HuH-7.5 (cell line): ENCODE measurements around the gene GORASP2.
"Not testable (repeated sequence)": the region's sequence is repeated elsewhere in the genome, so short reads cannot be mapped to it uniquely, and the experiment has no call there.

Experiments used
- DNase-seq: peaks from one replicate; pipeline ENCODE4 v3.0.0; 2011; ENCODE audit warnings: low spot score

GORASP2 gene

GRCh38 chr2:170928824-170929685, at the start of gene GORASP2:
Gene GORASP2, plus strand, starts transcription at chr2:170929253. Its CDS starts 88 bp downstream, at chr2:170929341.
- peak; percentile 96 for DNase-seq

DNA sequence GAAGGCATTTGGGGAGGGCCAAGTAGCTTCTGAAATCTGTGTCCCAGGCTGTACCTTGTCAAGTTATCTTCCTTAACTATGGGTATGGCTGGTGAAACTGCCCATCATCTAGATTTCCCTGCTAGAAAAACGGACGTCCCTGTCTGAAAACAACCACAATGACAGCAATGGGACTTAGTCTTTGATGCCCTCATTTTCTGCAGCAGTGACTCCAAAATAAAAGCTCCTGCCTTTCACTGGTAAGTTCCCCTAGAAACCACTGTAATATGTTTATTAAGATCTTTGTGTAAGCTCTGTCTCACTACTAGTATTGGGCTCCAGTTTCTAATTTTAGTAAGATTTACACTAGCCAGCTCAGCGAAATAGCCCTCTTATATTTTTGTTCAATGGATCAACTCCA, 47.2 kb upstream of the GORASP2 start:
- DNase-seq: no peak

DNA sequence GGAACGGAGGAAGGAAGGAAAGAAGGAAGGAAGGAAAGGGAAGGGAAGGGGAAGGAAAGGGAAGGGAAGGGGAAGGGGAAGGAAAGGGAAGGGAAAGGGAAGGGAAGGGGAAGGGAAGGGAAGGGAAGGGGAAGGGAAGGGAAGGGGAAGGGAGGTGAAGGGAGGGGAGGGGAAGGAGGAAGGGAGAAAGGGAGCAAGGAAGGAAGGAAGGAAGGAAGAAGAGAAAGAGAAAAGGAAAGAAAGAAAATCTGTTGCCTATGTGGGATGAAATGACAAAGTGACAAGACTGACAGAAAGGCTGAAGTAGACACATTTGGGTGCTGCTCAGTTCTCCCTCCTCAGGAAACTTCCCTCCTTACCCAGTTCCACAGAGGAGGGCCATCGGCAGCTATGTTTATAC, 46.3 kb upstream of the GORASP2 start:
- no peak for DNase-seq

DNA sequence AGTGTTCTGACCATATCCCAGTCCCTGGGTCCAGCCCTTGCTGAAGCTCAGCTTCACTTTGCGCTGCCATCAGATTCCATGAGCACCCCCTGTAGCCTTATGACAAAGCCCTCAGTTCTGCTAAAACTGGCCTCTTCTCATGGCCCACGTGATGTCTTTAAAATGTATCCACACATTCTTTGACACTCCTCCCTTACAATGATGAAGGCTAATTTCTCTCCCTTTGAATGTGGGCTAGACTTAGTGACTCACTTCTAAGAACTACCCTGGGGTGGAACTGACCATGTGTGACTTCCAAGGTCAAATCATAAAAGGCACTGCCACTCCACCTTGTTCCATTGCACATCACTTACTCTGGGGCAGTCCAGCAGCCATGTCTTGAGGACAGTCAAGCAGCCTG, 45.4 kb upstream of the GORASP2 start:
- no peak for DNase-seq

GRCh38 chr2:170885130-170885791, 43.8 kb upstream of the GORASP2 start:
- no peak for DNase-seq

DNA sequence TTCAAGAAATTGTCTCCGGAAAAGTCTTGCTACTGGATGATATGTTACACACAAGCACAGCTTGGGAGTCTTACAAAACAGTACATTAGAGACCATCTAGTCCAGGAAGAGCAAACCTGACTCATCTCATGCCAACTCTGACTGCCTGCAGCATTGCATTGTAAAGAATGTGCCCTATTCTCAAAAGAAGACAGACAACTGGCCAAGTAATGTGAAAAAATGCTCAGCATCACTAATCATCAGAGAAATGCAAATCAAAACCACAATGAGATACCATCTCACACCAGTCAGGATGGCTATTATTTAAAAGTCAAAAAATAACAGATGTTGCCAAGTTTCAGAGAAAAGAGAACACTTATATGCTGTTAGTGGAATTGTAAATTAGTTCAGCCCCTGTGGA, 42.7 kb upstream of the GORASP2 start:
- no peak for DNase-seq

- no peak for DNase-seq
Measured at GRCh38 chr2:170887496-170887895, 41.6 kb upstream of the GORASP2 start.

DNA sequence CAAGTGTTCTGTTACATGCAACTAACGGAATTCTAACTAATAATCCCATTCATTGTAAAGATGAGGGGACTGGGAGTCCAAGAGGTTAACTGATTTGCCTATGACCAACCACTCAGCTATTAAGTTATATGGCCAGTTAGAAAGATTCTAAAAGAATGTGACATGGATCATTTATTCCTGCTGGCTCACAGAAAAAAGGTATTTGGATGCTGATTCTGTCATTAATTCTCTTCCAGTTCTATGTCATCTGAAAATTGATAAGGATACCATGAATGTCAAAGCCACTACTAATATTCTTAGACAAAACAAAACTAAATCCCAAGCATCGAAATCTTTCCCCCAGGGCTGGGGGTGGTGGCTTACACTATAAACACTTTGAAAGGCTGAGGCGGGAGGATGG, 41.2 kb upstream of the GORASP2 start:
- no peak for DNase-seq

DNA sequence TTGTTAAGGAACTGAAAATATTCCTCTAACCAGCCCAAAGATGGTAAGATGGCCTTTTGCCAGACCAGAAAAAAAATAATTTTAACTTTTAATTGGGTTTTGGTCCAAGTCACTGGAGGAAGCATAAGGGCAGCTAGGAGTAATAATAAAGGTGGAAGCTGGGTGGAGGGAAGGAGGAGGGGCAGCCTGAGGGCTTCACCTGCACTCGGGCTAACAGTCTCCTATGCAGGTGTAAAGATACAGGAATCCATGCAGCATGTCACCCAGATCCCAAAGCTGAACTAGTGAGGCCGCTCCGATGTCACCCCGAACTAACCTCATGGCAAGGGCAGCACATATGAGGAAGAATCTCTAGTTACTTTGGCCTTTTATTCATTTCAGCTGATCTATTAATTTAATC, 37.2 kb upstream of the GORASP2 start:
- DNase-seq: no peak

DNA sequence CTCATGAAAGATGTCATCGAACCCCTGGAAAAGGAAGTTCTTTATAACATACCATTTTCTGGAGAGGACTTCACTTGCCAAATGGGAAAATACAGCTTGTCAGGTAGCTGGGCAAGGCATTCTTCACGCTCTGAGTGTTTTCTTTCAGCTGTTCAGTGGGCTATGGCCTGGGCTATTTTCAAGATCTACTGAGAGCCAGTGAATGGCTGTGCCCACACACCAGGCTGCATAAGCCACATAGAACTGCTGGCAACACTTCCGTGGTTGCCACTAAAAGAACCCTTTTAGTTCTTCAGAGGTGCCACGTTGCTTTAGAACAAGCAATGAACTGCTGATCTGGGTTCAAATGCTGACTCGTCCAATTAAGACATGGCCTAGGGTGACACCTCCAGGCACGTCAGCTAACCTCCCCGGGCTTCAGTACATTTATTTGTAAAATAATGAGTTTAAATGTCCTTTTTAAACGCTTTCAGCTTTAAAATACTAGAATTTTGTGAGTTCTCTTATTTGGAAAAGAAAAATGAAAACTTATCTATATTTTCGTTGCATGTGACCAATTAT, 36.6 kb upstream of the GORASP2 start:
- no peak for DNase-seq

DNA sequence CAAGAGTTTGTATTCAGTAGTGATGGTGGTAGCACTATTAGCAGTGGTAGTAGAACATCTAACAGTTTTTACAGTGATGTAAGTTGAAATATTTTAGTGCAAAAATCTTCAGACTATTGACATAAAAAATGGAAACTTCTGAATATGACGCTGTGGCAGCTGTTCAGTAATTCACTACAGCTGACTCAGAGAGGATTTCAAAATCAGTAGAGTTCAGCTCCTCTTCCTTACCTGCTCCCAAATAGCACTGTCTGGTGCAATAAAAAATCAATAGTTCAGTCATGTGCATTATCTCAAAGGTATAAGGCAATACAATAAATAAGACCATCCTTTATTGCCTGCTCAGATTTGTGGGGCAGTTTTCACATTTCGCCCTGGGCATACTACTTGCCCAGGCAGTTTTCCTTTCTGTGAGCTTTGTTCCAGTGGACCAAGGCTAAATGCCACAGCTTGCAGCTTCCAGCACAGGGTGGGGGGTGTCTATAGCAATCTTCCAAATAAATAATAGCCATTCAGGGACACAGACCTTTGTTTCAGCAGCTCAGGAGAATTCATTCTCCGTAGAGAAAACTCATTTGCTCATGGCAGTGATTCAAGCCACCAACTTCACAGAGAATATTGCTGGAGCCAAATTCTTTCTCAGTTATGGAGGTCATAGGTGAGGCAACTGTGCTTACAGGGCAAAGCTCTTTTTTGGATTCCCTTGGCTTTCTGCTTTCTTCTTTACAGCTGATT, 33.9 kb upstream of the GORASP2 start:
- no peak for DNase-seq

GRCh38 chr2:170896622-170897021, 32.4 kb upstream of the GORASP2 start:
- no peak for DNase-seq

DNA sequence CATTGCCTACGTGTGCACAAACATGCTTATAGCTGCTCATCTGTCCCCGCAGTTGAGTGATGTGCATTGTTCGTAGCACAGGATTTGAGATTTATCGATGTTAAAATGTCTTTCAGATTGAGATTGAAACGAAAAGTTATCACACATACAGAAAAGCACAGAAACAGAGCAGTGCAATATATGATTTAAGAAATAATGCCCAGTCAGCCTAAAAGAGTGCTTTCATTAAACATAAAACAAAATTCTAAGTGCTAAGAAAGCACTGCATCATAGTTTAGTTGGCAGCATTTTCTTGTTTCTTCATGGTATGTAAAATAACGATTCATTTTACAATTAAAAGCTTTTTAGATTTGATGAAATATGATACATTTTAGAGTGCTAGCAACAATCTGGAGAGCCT, 31.9 kb upstream of the GORASP2 start:
- DNase-seq: no peak

- DNase-seq: no peak
Measured at GRCh38 chr2:170905864-170906263, 23.2 kb upstream of the GORASP2 start.

GRCh38 chr2:170911314-170911889, 17.7 kb upstream of the GORASP2 start:
- no peak for DNase-seq

DNA sequence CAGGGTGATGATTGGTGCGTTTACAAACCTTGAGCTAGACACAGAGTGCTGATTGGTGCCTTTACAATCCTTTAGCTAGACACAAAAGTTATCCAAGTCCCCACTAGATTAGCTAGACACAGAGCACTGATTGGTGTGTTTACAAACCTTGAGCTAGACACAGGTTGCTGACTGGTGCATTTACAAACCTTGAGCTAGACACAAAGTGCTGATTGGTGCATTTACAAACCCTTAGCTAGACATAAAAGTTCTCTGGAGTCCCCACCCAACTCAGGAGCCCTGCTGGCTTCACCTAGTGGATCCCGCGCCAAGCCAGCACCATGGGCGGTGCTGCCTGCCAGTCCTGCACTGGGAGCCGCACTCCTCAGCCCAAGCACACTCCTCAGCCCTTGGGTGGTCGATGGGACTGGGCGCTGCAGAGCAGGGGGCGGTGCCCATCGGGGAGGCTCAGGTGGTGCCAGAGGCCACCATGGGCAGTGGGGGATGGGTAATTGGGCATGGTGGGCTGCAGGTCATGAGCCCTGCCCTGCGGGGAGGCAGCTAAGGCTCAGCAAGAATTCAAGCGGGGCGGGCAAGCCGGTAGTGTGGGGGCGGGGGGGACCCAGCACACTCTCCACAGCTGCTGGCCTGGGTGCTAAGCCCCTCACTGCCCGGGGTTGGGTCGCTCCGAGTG, 13.9 kb upstream of the GORASP2 start:
- not testable (repeated sequence) for DNase-seq

- DNase-seq: no peak
Measured at GRCh38 chr2:170917219-170917913, 11.7 kb upstream of the GORASP2 start.

GRCh38 chr2:170917957-170918356, 11.1 kb upstream of the GORASP2 start:
- DNase-seq: no peak

DNA sequence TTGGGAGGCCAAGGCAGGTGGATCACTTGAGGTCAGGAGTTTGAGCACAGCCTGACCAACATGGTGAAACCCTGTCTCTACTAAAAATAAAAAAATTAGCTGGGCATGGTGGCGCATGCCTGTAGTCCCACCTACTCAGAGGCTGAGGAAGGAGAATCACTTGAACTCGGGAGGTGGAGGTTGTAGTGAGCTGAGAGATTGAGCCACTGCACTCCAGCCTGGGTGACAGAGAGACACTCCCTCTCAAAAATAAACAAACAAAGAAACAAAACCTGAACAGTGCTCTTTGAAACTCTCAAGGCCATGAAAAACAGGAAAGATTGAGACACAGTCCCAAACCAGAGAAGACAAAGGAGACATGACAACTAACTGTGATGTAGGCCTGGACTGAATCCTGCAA, 7.2 kb upstream of the GORASP2 start:
- not testable (repeated sequence) for DNase-seq

- no peak for DNase-seq
Measured at GRCh38 chr2:170922634-170923494, 6.2 kb upstream of the GORASP2 start.
